A549 (cell line): ENCODE measurements around the gene USH1C. TPM values are rescaled to one million over a fixed set of nuclear protein-coding genes. Genes with fewer than 3 reads are reported as not detected.

Experiments
- ATAC-seq, 2 experiments: fragments of 200-7000 bp in 1 of 2; fragments of >200 bp in 1 of 2; cut with Nextera tagmentation in 1 of 2; cut with Tn5 transposase in 1 of 2; 3 replicates each; pipeline versions ENCODE4 v1.8.0 to v1.9.1; 2018 to 2020; ENCODE audit warnings: mild to moderate bottlenecking in 1 of 2, moderate library complexity in 1 of 2
- CTCF ChIA-PET: fragments of 300-600 bp; sonication (Branson Sonifier 250); formaldehyde crosslinking; extraction: SDS; loops from one replicate; lab custom pipeline; 2021; ENCODE audit warnings: antibody characterized with exemption, inconsistent platforms; lab: Yijun Ruan, JAX
- POLR2A ChIA-PET: fragments of 350-600 bp; formaldehyde crosslinking; extraction: SDS; loops from one replicate; lab custom pipeline; 2021; ENCODE audit warnings: antibody characterized with exemption, inconsistent platforms; lab: Yijun Ruan, JAX
- DNase-seq, 2 experiments: peaks; one replicate each; pipeline versions ENCODE4 v3.0.0 to v3.0.0-alpha.2; 2011 to 2016; ENCODE audit warnings: low read depth in 1 of 2, low spot score in 1 of 2
- FAIRE-seq: peaks from 2 replicates; lab custom pipeline; 2011; peaks lifted over from hg19 to GRCh38; lab: Jason Lieb, UNC
- H3K27ac ChIP-seq, 2 experiments: fragments of >200 bp; sonication (Bioruptor Twin); formaldehyde crosslinking; 3 replicates each; pipeline ENCODE4 v1.5.1; 2016 to 2017
- H3K4me1 ChIP-seq: fragments of >200 bp; sonication (Bioruptor Twin); formaldehyde crosslinking; 3 replicates; pipeline ENCODE4 v1.6.1; 2016
- H3K4me2 ChIP-seq: fragments of >200 bp; sonication (Bioruptor Twin); formaldehyde crosslinking; 3 replicates; pipeline ENCODE4 v1.6.1; 2016
- H3K4me3 ChIP-seq: fragments of >200 bp; sonication (Bioruptor Twin); formaldehyde crosslinking; 3 replicates; pipeline ENCODE4 v1.5.1; 2016
- H3K9me3 ChIP-seq: fragments of >200 bp; sonication (Bioruptor Twin); formaldehyde crosslinking; 3 replicates; pipeline ENCODE4 v1.6.1; 2016
- BCL3 ChIP-seq: fragments of >200 bp; sonication (Bioruptor Twin); formaldehyde crosslinking; IDR thresholded peaks from 3 replicates; pipeline ENCODE4 v1.6.1; 2016
- BHLHE40 ChIP-seq: IDR thresholded peaks from 2 replicates; pipeline ENCODE4 v1.6.1; 2012; ENCODE audit warnings: low read depth, low read length, inconsistent platforms
- CBX2 ChIP-seq: fragments of 200-600 bp; sonication (generic); IDR thresholded peaks from 2 replicates; pipeline ENCODE4 v1.6.1; 2016; ENCODE audit warnings: low read depth, mild to moderate bottlenecking, borderline replicate concordance
- CEBPB ChIP-seq, 2 experiments: fragments of >200 bp in 1 of 2; sonication (Bioruptor Twin) in 1 of 2; formaldehyde crosslinking in 1 of 2; IDR thresholded peaks; 2 replicates each; pipeline ENCODE4 v1.6.1; 2012 to 2016
- EP300 ChIP-seq, 2 experiments: fragments of >200 bp; sonication (Bioruptor Twin); formaldehyde crosslinking; IDR thresholded peaks; 2 replicates in 1 of 2; 3 replicates in 1 of 2; pipeline ENCODE4 v1.6.1; 2016 to 2017
- HOXA7 ChIP-seq: fragments of 250-450 bp; sonication (Bioruptor Pico); IDR thresholded peaks from 2 replicates; pipeline ENCODE4 v1.5.0; 2020; ENCODE audit warnings: mild to moderate bottlenecking, moderate library complexity
- NPAS2 ChIP-seq: fragments of 250-450 bp; sonication (Bioruptor Pico); IDR thresholded peaks from 2 replicates; pipeline ENCODE4 v1.8.0; 2022; ENCODE audit warnings: mild to moderate bottlenecking, moderate library complexity, borderline replicate concordance
- POLR2A ChIP-seq: IDR thresholded peaks from 2 replicates; pipeline ENCODE4 v1.6.1; 2012; ENCODE audit warnings: mild to moderate bottlenecking, low read length
- RFX5 ChIP-seq: fragments of 450-650 bp; IDR thresholded peaks from 2 replicates; pipeline ENCODE4 v1.7.1; 2014; ENCODE audit warnings: antibody characterized with exemption, mild to moderate bottlenecking, moderate library complexity
- RNF2 ChIP-seq: fragments of 200-600 bp; sonication (generic); IDR thresholded peaks from 2 replicates; pipeline ENCODE4 v1.6.1; 2016; ENCODE audit warnings: low read depth, mild to moderate bottlenecking, antibody characterized with exemption, moderate library complexity, borderline replicate concordance
- ZC3H11A ChIP-seq: fragments of 450-650 bp; IDR thresholded peaks from 2 replicates; pipeline ENCODE4 v1.6.1; 2014; ENCODE audit warnings: antibody characterized with exemption, mild to moderate bottlenecking
- WGBS: methylation state at CpG from one replicate; pipeline ENCODE4 v1.1.6; 2017; ENCODE audit errors: missing lambda C conversion rate; 5-methylcytosine and 5-hydroxymethylcytosine counted together
- polyA plus RNA-seq, 4 experiments: library from polyadenylated mRNA; depleted of rRNA in 3 of 4; stranded (reverse); fragments of >200 nt; fragmentation: RNase III in 1 of 4; extraction: RNeasy Plus Mini Kit Qiagen cat#74134 plus additional on column Dnase treatment in 1 of 4; gene quantifications; 2 replicates in 3 of 4; 3 replicates in 1 of 4; pipeline ENCODE4 v1.2.3, GENCODE V29; 2011 to 2017
- TF ChIP-seq, protein P1 (sequence below): IDR thresholded peaks from 2 replicates; pipeline ENCODE4 v1.6.1; 2012
- TF ChIP-seq, protein P2 (sequence below): fragments of 450-650 bp; IDR thresholded peaks from 2 replicates; pipeline ENCODE4 v1.6.1; 2014; ENCODE audit warnings: antibody characterized with exemption

USH1C gene
- polyA plus RNA-seq, 2 of the 4 experiments (the other 2 are of a cell fraction) = 3.2 to 8.6 TPM

- Histone ChIP-seq H3K4me2 (no peak overlapping the region), H3K4me1 (no peaks in the 10 kb centered on the region), H3K9me3 (no peaks in the 10 kb centered on the region; the same call in 2 of the 3 replicates), H3K4me3 (no peak overlapping the region), H3K27ac (no peak overlapping the region)
- 25% methylated on average over 6 of the region's 6 CpGs for WGBS
- ATAC-seq (no peak), FAIRE-seq (no peak), DNase-seq (no peak)
- CTCF ChIA-PET = no interaction called here
- POLR2A ChIA-PET = no interaction called here
- TF ChIP-seq NPAS2 (no peak), CEBPB (IDR thresholded peaks at IDR 0.05) (peak in 1 of 2 experiments; percentile 29; a peak in 1 of 4 replicates)
Observed at GRCh38 chr11:17581036-17581731, 37.0 kb upstream of the USH1C start.

GRCh38 chr11:17580271-17580670, 36.1 kb upstream of the USH1C start:
- Histone ChIP-seq H3K4me3 (no peak overlapping the region), H3K4me1 (no peaks in the 10 kb centered on the region), H3K27ac (no peak overlapping the region), H3K9me3 (no peaks in the 10 kb centered on the region; the same call in 2 of the 3 replicates), H3K4me2 (no peak overlapping the region)
- ATAC-seq = no peak
- CTCF ChIA-PET = interaction anchor here (0.9 kb wide), 1 partner anchor 19 kb away, joined by 3 read pairs; no protein-coding TSS in a partner anchor
- 0% methylated on average over 1 of the region's 1 CpG for WGBS
- POLR2A ChIA-PET = no interaction called here
- no peak for TF ChIP-seq RFX5
- TF ChIP-seq BCL3 = no peak
- TF ChIP-seq, protein P1, sequence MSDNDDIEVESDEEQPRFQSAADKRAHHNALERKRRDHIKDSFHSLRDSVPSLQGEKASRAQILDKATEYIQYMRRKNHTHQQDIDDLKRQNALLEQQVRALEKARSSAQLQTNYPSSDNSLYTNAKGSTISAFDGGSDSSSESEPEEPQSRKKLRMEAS = no peak
- TF ChIP-seq CBX2 = no peak
- TF ChIP-seq BHLHE40 = no peak
- DNase-seq = no peak
- FAIRE-seq = no peak

- DNase-seq = no peak
- FAIRE-seq = no peak
- Histone ChIP-seq H3K4me2 (no peak overlapping the region), H3K9me3 (no peaks in the 10 kb centered on the region; the same call in 2 of the 3 replicates), H3K27ac (no peak overlapping the region), H3K4me3 (no peak overlapping the region), H3K4me1 (no peaks in the 10 kb centered on the region)
- POLR2A ChIA-PET = no interaction called here
- CTCF ChIA-PET = interaction anchor here (0.6 to 0.9 kb wide), 2 partner anchors 19 to 1094 kb away, joined by 3 read pairs; no protein-coding TSS in a partner anchor
- WGBS = 40% methylated on average over 4 of the region's 7 CpGs
- no peak for TF ChIP-seq EP300 (IDR thresholded peaks at IDR 0.05)
- TF ChIP-seq, protein P1 = no peak
- no peak for TF ChIP-seq RNF2
- TF ChIP-seq, protein P2, sequence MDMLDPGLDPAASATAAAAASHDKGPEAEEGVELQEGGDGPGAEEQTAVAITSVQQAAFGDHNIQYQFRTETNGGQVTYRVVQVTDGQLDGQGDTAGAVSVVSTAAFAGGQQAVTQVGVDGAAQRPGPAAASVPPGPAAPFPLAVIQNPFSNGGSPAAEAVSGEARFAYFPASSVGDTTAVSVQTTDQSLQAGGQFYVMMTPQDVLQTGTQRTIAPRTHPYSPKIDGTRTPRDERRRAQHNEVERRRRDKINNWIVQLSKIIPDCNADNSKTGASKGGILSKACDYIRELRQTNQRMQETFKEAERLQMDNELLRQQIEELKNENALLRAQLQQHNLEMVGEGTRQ = no peak
- no peak for TF ChIP-seq ZC3H11A
- no peak for TF ChIP-seq POLR2A
- no peak for TF ChIP-seq HOXA7 (CRISPR knock-in tag)
- no peak for TF ChIP-seq CEBPB (IDR thresholded peaks at IDR 0.05)
- no peak for ATAC-seq
Observed at GRCh38 chr11:17579451-17579850, 35.2 kb upstream of the USH1C start.

- H3K4me2 ChIP-seq = no peak overlapping the region
- ATAC-seq = no peak
- no peak overlapping the region for H3K27ac ChIP-seq
- CTCF ChIA-PET = interaction anchor here (0.6 to 1.2 kb wide), 2 partner anchors 151 to 1093 kb away, joined by 3 read pairs; no protein-coding TSS in a partner anchor
- H3K4me3 ChIP-seq = no peak overlapping the region
- TF ChIP-seq BCL3 (no peak), HOXA7 (CRISPR knock-in tag) (no peak)
- POLR2A ChIA-PET = no interaction called here
- no peak for DNase-seq
- no peaks in the 10 kb centered on the region; the same call in 2 of the 3 replicates for H3K9me3 ChIP-seq
- WGBS = 61% methylated on average over 8 of the region's 8 CpGs
- no peak for FAIRE-seq
- H3K4me1 ChIP-seq = no peaks in the 10 kb centered on the region
Observed at GRCh38 chr11:17578958-17579357, 34.7 kb upstream of the USH1C start.
